Stimulated activated naive CD4-positive, alpha-beta T cell treated with Interleukin-2 at 50 U/mL for 16 hours (primary cell): ENCODE measurements around the gene PLA2G4E.
A peak's percentile ranks its signal among the peaks of the same experiment; 100 is the strongest.

Experiments used
- DNase-seq: peaks from one replicate; lab custom pipeline; 2025; lab: John Stamatoyannopoulos, UW

The PLA2G4E gene, protein sequence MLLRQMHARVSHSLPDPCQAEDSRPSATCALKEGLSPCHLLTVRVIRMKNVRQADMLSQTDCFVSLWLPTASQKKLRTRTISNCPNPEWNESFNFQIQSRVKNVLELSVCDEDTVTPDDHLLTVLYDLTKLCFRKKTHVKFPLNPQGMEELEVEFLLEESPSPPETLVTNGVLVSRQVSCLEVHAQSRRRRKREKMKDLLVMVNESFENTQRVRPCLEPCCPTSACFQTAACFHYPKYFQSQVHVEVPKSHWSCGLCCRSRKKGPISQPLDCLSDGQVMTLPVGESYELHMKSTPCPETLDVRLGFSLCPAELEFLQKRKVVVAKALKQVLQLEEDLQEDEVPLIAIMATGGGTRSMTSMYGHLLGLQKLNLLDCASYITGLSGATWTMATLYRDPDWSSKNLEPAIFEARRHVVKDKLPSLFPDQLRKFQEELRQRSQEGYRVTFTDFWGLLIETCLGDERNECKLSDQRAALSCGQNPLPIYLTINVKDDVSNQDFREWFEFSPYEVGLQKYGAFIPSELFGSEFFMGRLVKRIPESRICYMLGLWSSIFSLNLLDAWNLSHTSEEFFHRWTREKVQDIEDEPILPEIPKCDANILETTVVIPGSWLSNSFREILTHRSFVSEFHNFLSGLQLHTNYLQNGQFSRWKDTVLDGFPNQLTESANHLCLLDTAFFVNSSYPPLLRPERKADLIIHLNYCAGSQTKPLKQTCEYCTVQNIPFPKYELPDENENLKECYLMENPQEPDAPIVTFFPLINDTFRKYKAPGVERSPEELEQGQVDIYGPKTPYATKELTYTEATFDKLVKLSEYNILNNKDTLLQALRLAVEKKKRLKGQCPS

DNA sequence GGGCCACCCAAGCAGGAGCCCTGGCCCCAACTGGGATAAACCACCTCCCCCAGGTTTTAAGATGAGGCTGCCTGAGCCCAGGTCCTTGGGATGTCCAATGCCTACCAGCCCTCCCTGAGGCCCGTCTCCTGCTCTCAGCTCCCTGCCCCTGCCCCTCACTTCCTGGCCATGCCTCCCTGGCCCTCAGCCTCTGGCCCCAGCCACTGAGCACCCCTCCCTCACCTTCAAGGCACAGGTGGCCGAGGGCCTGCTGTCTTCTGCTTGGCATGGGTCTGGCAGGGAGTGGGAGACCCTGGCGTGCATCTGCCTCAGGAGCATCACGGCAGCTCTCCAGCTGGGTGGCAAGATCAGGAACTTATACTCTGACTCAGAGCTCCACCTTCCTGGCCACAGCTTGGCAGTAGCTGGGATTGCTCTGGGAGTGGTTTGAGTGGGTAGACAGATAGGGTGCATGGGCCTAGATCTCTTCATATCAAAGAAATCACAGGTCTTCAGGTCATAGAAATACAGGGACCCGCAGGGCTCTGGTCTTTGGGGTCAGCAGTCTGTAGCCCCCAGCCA, at the start of gene PLA2G4E:
TSS of gene PLA2G4E (minus strand) at position 330 of the 561 bp plus-strand sequence. CDS start at position 318, 12 bp downstream.
- DNase-seq = no peak

DNA sequence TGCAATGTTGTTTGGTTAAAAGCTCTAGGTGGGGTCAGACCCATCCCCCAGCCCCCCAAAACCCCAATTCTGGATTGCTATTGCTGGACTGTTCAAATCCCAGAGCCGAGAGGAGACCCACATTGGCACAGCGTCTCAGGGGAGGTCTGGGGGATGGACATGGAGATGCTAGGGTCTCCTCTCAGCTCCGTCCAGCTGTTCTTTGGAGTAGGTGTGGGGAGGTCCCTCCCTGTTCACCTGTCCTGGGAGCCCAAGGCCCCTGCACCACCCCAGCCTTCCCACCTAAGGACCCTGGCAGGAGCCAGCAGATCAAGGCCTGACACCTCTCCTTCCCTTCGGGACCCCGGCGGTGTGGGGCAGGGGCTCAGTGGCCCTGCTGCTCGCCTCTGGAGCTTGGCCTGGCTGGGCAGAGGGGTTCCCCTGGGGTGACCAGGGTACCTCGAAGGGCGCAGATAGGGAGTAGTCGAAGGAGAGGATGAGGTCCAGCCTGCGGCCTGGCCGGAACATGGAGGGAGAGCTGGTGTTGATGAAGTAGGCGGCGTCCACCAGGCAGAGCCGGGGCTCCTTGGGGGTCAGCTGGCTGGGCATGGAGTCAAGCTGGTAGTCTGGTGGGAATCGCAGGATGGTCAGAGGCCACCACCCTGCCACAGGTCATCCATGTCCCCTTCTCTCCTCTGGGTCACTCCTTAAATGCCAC, 49.6 kb upstream of the PLA2G4E start:
- no peak for DNase-seq

DNA sequence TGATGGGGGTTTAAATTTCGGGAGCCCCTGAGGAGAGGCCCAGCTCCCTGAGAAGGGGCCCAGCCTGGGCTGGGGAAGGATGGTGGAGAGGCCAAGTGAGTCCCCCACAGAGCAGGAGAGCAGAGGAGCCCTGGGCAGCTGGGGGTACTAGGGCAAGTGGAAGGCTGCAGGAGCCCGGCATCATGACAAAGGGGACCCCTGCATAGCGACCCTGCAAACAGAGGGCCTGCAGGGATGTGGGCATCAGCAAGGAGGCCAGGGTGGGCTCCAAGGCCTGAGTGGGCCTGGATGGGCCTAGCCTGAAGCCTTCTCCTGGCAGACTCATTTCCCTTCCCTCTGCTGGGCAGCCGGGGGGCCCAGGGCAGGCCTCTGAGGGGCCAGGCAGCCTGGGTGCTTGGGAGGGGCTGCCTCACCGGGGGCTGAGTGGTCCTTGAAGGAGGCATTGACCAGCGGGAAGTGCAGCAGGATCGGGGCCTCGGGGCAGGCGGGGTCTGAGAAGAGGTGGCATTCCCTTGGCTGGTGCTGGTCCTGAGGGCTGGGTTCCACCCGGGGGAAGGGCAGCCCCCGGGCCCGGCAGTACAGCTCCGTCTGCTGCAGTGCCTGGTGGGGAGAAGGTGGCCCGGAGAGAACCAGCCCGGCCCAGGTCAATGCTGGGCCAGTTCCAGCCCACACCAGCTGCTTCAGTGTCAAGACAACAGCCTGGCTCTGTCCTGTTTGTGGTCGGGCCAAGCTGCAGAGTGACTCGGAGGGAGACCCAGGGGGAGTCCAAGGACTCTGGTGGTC, 48.8 kb upstream of the PLA2G4E start:
- no peak for DNase-seq

DNA sequence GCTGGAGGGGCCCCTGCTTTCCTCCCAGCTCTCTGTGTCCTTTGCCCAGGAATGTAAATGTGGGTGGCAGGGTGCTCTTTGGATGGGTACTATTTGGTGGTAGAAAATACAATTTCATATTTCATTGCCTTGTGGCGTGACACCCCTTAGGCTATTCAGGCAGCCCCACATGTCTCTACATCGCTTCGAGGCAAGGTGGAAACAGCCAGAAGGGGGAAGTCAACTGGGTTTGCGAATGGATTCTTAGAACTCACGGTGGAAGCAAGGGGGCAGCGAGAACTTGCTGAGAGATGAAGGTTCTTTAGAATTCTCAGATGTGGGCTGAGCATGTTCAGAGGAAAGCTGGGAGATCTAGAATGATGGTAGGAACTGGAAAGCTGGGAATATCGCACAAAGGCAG, 48.2 kb upstream of the PLA2G4E start:
- no peak for DNase-seq

DNA sequence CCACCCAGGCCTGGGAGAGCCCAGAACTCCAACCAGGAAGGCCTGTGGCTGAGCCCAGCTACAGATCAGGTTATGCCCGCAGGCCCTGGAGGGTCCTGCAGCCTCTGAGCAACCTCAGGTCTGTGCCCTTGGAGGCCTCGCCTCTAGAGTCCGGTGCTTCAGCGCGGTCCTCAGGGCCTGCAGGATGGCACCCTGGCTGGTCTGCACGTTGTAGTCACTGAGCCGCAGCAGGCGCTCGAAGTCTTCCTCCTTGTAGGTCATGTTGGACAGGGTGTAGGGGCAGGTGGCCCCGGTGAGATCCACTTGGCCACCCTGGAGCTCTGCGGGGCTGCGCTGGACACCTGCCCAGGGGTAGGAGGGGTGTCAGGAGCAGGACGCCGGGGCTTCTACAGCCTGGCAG, 47.8 kb upstream of the PLA2G4E start:
- DNase-seq = no peak

DNA sequence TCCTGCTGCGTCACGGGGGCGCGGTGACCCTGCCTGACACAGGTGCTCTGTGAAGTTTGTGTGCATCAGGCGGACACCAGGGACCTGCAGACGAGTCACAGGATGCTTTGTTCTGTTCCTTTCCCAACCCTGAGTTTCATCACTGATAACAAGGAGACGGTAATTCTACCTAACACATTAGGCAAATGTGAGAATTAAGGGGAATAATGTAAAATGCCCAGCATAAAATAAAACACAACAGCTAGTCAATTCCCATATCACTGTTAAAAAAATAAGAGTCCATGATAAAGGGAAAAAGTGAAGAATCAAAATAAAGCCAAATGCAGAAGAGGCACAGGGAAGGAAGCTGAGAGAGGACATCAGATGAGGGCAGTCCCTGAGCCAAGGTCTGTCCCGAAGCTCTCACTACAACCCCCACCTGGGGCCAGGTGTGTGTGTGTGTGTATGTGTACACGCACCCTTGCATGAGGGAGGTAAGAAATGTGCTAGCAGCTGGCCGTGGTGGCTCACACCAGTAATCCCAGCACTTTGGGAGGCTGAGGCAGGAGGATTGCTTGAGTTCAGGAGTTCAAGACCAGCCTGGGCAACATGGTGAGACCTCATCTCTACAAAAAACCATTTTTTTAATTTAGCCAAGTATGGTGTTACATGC, 46.0 kb upstream of the PLA2G4E start:
- DNase-seq = no peak

DNA sequence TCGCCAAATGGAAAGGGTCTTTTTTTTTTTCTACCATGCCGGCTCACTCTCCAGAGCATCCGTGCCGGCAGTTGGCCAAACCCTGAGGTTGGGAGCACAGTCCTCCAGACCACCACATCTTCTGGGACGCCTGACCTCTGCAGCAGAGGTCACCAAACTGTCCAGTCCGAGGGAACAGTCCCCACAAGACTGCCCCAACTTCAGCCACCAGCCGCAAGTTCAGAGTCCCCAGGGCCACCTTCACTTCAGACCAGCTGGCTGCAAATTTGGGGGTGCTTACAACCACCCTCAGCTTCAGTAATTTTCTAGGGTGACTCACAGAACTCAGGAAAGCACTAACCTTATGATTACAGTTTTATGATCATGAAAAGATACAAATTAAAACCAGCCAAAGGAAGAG, 44.6 kb upstream of the PLA2G4E start:
- DNase-seq = no peak

DNA sequence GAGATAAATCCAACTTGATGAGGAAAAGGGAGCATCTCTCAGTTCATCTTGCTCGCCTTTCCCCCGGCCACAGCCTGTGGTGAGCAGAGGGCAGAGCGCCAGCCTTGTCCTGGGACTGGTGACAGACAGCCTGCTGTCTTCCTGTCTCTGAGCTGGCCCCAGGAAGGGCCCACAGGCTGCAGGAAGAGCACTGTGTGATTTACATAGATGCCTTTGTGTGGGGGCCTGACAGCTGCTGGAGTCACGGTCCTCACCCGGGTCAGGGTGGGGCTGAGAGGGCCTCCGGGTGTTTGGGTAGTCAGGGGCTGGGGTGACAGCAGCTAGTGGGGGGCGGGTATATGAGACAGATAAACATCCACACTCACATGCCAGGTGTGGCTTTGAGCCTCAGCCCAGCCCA, 44.2 kb upstream of the PLA2G4E start:
- DNase-seq = no peak

DNA sequence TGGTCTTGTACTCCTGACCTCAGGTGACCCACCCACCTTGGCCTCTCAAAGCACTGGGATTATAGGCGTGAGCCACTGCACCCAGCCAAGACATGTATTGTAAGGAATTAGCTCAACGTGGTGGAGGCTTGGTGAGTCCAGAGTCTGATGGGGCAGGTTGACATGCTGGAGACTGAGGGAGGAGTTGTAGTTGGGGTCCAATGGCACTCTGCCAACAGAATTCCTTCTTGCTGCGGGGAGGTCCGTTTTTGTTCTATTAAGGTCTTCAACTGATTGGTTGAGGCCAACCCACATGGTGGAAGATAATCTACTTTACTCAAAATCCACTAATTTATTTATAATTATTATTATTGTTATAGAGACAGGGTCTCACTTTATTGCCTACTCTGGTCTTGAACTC, 43.4 kb upstream of the PLA2G4E start:
- no peak for DNase-seq

DNA sequence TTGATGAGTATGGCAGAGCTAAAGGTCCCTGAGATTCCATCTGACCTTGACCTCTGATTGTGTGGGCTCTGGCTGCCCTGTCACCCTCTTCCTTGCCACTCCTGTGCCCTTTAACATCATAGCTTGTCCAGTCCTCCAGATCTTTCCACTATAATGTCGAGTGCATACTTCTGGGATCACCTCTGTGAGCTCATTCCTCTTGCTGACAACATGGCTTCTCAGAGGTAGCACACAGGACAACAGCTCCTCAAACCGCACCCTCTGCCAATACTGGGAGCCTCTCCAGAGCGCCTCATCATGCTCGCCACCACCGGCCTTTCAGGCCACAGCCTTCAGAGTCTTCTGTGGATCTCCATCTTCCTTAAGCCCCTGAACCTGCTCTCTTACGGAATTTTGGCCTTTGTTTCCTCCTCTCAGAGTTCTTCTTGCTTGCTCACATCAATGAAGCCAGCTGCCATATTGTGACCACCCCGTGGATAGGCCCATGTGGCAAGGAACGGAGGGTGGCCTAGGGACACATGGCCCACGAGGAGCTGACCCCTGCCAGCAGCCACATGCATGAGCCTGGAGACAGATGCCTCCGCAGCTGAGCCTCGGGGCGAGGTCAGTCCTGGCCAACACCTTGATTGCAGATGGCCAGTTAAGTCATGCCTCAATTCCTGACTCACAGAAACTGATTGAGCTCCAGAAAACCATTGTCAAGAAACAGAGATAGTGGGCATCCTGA, 42.4 kb upstream of the PLA2G4E start:
- no peak for DNase-seq

DNA sequence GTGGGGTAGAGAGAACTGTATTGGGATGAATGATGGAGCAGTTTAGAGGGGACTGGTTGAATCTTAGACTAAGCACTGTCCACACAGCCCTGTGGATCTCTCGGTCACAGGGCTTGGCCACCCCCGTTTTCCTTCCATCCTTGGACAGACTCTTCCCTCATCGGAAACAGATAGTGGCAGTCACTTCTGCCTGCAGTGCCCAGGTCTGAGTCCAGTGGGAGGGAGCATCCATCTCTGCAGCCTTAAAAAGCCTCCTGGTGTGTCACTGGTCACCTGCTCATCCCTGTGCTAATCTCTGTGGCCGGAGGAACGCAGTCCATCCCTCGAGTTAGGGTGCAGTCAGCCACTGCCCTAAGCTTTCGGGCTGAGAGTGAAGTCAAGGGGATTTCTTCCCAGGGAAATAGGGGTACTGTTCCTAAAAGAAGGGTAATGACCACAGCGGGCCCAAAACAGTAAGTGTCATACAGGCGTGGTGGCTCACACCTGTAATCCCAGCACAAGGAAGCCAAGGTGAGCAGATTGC, 41.5 kb upstream of the PLA2G4E start:
- no peak for DNase-seq

DNA sequence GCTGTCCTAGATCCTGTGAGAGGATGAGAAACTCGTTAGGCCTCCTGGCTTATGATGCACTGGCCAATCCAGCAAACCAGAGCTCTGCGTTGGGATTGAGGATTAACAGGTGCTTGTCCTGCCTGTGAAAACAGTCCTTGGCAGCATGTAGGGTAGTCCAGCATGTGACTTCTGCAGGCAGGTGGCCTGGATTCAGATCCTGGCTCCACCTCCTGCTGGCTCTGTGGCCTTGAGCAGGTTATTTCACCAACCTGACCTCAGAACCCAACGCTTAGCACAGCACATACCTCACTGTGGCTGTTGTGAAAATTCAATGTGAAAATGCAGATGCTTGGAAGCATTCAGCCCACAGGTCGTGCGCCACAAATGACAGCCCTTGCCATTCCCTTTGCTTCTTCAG, 40.0 kb upstream of the PLA2G4E start:
- no peak for DNase-seq

DNA sequence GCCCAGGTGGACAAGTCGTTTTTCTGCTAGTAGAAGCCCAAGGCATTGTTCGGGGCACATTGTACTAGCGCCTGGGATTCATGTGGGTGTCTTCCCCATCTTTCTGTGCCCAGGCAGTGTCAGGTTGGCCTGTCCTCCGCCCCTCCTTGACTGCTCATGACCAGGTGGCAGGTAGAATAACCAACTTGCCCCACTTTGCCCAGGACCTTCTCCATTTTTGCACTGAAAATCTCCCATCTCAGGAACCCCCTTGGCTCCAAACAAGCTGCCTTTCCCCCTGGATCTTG, 39.6 kb upstream of the PLA2G4E start:
- DNase-seq = no peak

DNA sequence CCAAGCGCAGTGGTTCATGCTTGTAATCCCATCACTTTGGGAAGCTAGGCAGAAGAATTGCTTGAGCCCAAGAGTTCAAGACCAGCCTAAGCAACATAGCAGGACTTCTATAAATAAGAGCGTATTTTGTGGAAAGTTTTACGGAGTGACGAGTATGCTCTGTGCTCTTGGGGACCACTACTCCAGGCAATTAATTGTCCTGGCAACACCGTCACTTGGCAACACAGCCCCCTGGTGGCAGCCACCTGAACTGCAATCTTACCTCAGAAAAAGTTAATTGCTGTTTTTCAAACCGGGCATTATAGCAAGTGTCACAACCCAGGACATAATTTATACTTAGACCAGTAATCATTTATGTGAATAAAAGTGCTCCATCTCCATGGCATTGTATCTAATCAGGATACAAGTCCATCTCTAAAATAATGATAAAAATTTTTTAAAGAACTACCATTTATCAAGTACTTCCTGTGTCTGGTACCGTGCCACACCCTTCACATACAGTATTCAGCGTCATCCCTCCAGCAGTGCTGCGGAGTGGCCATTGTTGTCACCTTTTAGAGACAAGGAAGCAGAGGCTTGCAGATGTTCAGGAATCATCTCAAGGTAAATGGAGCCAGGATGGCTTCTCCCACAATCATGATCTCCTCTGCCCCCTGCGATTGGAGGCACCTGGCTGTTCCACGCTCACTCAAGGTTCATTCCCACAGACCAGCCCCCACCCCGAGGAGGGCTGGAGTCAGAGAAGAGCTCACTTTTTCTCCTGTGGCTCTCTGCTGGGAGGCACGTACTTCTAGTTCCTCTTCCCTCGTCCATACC, 39.0 kb upstream of the PLA2G4E start:
- DNase-seq = peak; percentile 60

DNA sequence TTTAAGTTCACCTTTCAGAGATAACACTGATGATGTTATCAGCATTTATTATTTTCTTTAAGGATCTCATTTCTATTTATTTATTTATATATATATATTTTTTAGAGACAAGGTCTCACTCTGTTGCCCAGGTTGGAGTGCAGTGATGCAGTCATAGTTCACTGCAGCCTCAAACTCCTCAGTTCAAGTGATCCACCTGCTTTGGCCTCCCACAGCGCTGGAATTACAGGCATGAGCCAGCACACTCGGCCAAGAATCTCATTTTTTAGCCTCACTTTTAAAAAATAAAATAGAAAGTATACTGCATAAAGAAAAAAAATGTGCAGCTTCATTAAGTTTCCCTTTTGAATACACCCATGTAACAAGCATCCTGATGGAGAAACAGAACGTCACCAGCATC, 37.9 kb upstream of the PLA2G4E start:
- no peak for DNase-seq

DNA sequence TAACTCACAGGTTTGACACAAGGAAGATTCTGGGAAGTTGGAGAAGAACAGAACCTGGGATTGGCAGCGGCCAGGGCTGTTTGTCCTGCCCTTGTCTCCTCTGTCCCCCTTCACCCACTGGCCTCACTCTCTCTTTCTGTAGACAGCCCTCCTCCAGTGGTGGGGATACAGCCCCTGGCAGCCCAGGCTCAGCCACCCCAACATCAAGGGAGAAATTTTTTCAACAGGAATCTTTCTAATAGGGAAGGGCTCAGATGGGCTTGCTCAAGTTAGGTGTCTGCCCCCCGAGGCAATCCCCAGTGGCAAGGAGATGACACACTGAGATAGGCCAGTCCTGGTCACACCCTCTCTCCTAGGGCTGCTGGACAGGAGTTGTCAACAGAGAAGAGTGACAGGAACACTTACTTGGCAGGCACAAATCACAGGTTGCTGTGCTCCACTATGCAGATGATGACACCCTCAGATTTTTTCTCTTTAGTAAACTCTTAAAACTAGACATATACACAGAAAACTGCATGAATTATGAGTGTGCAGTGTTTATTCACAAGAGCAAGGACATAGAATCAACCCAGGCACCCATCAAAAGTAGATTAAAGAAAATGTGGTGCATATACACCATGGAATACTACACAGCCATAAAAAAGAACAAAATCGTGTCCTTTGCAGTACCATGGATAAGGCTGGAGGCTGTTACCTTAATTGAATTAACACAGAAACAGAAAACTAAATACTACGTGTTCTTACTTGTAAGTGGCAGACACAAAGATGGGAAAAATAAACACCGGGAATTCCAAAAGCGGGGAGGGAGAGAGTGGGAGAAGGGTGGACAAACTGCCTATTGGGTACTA, 37.2 kb upstream of the PLA2G4E start:
- DNase-seq = no peak

DNA sequence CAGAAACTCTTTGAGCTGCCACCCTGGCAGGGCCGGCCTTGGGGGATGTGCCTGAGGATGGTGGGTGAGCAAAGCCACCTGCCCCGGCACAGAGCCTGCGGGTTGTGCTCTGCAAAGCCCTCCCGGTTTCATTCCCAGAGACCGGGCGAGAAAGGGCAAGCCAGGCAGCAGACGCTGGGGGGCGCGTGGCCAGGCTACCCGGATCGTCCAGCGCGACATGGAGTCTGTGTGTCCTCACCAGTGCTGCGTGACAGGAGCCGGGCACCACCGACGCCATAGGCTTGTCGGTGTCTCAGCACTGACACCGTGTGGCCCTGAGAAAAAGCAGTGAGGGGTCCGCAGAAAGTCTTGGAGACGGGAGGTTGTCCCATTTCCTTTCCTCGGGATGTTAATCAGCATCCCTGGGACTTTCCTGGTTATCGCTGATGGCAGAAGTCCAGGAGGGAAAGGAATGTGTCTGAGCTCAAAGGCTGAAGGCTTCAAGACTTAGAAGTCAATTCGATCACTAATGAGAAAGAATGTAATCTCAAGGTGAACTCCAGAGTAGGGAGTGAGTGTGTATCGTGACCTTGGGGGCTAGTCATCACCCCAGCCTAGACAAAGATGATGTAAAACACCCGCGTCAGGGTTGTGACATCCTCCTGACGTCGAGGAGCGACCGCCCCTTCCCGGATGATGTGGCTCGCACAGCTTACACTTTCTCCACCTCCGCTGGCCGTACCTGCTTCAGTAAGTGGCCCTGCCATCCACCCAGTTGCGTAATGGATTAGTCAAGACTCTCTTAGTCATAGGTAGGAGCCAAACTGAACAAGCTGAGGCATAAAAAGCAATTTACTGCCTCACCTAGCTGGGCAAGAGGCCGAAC, 36.3 kb upstream of the PLA2G4E start:
- peak; percentile 55 for DNase-seq

DNA sequence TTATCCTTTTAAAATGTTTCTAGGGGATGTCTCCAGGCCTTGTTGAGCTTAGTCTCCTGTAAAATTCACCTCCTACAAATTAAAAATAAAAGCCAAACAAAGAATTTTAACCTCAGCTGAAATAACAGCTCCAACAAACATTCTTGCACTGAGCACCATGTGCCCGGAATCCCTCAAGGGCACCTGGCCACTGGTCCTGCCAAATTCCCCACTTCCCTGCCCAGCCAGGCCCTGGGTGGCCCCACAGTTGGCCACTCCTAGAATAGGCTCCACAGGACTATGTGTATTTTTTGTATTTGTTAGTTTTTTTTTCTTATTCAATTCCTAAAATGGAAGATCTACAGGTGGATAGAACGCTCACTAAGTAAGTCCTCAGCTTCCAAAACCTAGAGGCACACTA, 33.1 kb upstream of the PLA2G4E start:
- no peak for DNase-seq
